Measurements from ENCODE around the gene ANKRD12.

The ANKRD12 gene

DNA sequence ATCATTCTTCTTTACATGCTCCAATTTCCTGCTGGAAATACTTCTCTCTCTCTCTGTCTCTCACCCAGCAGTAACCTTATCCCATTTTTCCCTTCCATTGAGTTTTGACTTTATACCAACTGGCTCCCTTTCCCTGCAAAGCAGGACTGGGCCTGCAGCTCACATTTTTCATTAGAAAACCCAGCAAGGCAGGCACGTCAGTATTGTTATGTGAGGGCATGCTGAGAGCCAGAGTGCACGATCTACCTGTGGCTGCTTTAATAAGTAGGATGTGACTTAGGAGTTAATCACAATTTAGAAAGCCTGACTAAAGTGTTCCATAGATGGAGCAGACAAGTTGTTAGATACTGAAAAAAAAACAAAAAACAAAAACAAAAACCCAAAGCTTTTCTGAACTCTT lies 39.2 kb upstream of the ANKRD12 start:
- Mint-ChIP-seq H3K4me1 (peaks cover 19% of the 10 kb centered on the region), H3K4me3 (no peak overlapping the region), H3K27ac (no peak overlapping the region), H3K36me3 (ENCODE audit: low read depth) (no peaks in the 10 kb centered on the region), H3K9me3 (no peaks in the 10 kb centered on the region), H3K27me3 (ENCODE audit: low read depth) (no peaks in the 10 kb centered on the region)
- TF ChIP-seq, protein P1, sequence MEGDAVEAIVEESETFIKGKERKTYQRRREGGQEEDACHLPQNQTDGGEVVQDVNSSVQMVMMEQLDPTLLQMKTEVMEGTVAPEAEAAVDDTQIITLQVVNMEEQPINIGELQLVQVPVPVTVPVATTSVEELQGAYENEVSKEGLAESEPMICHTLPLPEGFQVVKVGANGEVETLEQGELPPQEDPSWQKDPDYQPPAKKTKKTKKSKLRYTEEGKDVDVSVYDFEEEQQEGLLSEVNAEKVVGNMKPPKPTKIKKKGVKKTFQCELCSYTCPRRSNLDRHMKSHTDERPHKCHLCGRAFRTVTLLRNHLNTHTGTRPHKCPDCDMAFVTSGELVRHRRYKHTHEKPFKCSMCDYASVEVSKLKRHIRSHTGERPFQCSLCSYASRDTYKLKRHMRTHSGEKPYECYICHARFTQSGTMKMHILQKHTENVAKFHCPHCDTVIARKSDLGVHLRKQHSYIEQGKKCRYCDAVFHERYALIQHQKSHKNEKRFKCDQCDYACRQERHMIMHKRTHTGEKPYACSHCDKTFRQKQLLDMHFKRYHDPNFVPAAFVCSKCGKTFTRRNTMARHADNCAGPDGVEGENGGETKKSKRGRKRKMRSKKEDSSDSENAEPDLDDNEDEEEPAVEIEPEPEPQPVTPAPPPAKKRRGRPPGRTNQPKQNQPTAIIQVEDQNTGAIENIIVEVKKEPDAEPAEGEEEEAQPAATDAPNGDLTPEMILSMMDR (IDR thresholded peaks at IDR 0.05; ENCODE audit: unreplicated experiment in 3 of 3) = no peak

DNA sequence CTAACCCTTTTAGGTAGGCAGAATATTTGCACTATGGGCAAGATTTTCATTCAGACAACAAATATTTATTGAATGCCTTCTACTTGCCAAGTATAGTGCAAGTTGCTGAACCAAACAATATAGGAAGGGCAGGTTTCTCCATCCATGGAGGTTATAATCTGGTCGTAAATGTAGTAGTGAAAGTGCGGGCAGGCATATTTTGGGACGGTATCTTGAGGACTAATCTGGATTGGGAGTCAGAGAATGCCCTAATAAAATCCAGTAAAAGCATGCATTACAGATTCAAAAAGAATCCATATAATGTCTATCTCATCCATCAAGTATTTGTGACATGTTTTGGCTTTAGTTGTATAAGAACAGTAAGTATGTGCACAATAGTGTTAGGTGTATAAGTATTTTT lies 35.8 kb upstream of the ANKRD12 start:
- Mint-ChIP-seq H3K4me1 (peaks cover 42% of the 10 kb centered on the region), H3K27ac (peak overlapping the region in 2 of 3 experiments; percentile 20 to 70), H3K4me3 (peak overlapping the region; percentile 67 to 78 (median 72)), H3K9me3 (no peaks in the 10 kb centered on the region), H3K36me3 (ENCODE audit: low read depth) (peaks cover 2% of the 10 kb centered on the region), H3K27me3 (ENCODE audit: low read depth) (no peaks in the 10 kb centered on the region)
- TF ChIP-seq, protein P1 (IDR thresholded peaks at IDR 0.05; ENCODE audit: unreplicated experiment in 3 of 3) = no peak

DNA sequence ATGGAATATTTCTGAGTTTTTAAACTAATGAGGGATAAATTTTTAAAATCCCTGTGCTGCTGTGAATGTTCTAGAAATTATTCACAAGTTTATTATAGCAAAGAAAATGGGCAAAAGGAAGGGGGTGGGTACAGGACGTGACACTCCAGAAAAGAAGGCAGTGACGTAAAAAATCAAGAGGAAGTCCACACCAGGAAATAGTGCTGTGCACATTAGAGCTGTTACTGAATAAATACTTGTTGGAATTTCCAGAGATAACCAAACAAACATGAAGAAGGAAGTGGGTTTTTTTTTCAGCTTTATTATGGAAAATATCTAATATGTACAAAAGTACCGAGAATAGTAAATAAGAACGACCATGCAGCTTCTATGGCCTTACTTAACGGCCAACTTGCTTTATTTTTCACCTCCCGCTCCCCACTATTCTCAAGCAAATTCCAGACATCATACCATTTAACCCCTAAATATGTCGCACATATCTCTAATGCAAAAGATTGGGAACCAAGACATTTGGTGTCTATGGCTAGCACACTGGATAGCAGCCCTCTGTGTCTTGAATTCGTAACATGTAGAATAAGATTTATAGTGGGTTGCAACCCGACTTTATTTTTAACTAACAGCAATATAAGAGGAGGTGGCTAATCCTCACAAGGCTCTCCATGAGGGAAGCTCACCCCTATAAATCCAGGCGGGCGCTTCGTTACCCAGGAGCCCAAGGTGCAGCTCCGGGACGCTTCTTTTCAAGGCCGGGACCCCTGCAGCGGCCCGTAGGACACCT lies 34.7 kb upstream of the ANKRD12 start:
- H3K4me1 Mint-ChIP-seq = peaks cover 53% of the 10 kb centered on the region
- H3K27me3 Mint-ChIP-seq (ENCODE audit: low read depth) = no peaks in the 10 kb centered on the region
- TF ChIP-seq, protein P1 (IDR thresholded peaks at IDR 0.05; ENCODE audit: unreplicated experiment in 3 of 3) = no peak
- peaks cover 4% of the 10 kb centered on the region for H3K36me3 Mint-ChIP-seq (ENCODE audit: low read depth)
- H3K27ac Mint-ChIP-seq = peak overlapping the region; percentile 80 to 99 (median 90)
- H3K9me3 Mint-ChIP-seq = no peaks in the 10 kb centered on the region
- peak overlapping the region; percentile 81 to 98 (median 95) for H3K4me3 Mint-ChIP-seq

DNA sequence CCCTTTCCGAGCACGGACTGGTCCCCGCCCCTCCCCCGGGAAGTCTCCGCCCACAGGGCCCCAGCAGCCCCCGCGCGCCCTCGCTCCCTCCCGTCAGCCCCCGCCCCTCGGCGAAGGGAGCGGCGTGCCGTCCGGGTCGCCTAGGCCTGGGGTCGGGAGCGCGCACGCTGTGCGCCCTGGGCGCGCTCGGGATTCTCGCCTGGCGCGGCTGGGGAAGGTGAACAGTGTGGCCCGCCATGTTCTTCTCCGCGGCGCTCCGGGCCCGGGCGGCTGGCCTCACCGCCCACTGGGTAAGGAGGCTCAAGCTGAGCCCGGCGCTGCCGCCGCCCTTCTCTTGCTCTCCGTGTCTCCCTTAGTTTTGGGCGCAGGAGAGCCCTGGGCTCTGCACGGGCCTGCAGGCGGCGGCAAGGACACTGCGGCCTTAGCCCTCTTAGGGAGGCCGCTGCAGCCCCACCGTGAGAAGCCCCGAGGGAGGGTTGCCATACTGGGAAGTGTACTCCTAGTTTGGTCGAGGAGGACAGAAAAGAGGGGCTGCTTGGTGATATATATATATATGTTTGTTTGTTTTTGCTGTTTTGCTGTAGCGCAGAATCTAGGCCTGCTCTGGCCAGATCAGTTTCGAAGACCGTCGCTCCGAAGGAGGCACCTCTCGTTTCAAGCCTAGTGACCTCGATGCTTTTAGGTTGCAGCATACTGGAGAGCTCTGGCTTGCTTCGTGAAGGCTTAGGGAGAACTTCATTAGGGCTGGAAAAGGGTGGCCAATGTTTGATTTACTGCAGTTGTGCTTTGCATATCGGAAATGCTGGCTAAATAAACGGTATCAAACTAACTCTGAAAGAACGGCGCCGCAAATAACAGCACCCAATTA lies 33.8 kb upstream of the ANKRD12 start, which contains the start of gene NDUFV2:
Gene NDUFV2, plus strand, starts transcription at position 192 of the 868 bp plus-strand sequence. Its CDS starts 45 bp downstream, at position 237.
- peaks cover 61% of the 10 kb centered on the region for H3K4me1 Mint-ChIP-seq
- H3K27ac Mint-ChIP-seq = peak within 1 kb of the TSS; percentile 80 to 99 (median 97)
- H3K36me3 Mint-ChIP-seq (ENCODE audit: low read depth) = peaks cover 4% of the 10 kb centered on the region
- peak within 1 kb of the TSS; percentile 81 to 98 (median 95) for H3K4me3 Mint-ChIP-seq
- TF ChIP-seq, protein P1 (IDR thresholded peaks at IDR 0.05; ENCODE audit: unreplicated experiment in 3 of 3) = no peak
- no peaks in the 10 kb centered on the region for H3K27me3 Mint-ChIP-seq (ENCODE audit: low read depth)
- no peaks in the 10 kb centered on the region for H3K9me3 Mint-ChIP-seq

DNA sequence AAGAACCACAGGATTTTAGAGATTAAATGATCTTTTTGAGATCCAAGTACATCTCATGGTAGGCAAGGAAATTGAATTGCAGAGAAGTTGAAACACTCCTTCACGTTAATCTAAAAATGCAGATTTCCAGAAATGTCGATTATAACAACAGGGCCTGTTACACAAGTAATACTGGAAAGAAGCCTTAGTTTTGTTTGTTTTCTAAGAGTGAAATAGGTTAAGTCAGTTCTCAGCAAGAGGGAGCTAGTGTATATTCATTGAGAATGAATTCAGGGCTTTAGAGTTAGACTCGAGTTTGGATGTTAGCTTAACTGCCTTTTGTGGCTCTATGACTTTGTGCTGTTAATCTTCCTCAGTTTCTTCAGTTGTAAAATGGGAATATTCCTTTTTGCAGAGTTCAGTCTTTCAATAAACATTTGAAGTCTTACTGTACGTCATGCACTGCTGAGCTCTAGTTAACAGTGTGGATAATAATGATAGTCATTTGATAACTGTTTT lies 33.2 kb upstream of the ANKRD12 start:
- H3K36me3 Mint-ChIP-seq (ENCODE audit: low read depth) = peaks cover 4% of the 10 kb centered on the region
- no peaks in the 10 kb centered on the region for H3K27me3 Mint-ChIP-seq (ENCODE audit: low read depth)
- peaks cover 62% of the 10 kb centered on the region for H3K4me1 Mint-ChIP-seq
- H3K9me3 Mint-ChIP-seq = no peaks in the 10 kb centered on the region
- TF ChIP-seq, protein P1 (IDR thresholded peaks at IDR 0.05; ENCODE audit: unreplicated experiment in 3 of 3) = no peak
- H3K27ac Mint-ChIP-seq = peak overlapping the region; percentile 80 to 99 (median 97)
- peak overlapping the region; percentile 81 to 98 (median 95) for H3K4me3 Mint-ChIP-seq
